MCF 10A (cell line): ENCODE measurements around the gene CCT7. TPM values are rescaled to one million over a fixed set of nuclear protein-coding genes. Genes with fewer than 3 reads are reported as not detected.

Source experiments
- BruUV-seq: library from RNA; stranded (reverse); fragments of 400-500 nt; replicated peaks from 2 replicates; lab custom pipeline; 2021; lab: Mats Ljungman, UMichigan
- CTCF ChIA-PET: fragments of 300-600 bp; sonication (Branson Sonifier 250); formaldehyde crosslinking; extraction: SDS; loops from one replicate; lab custom pipeline; 2021; ENCODE audit warnings: antibody characterized with exemption, inconsistent platforms; lab: Yijun Ruan, JAX
- POLR2A ChIA-PET: fragments of 300-600, 350-650 bp; sonication (Branson Sonifier 250); formaldehyde crosslinking; extraction: SDS; loops from one replicate; lab custom pipeline; 2020; ENCODE audit warnings: antibody characterized with exemption, inconsistent platforms; lab: Yijun Ruan, JAX
- DNase-seq: peaks from one replicate; pipeline ENCODE4 v3.0.0-alpha.2; 2018; ENCODE audit not compliant: unreplicated experiment
- H3K27ac Mint-ChIP-seq: one replicate; pipeline ENCODE4 v1.8.0; 2022; ENCODE audit warnings: mild to moderate bottlenecking, low read depth, mixed read lengths; ENCODE audit not compliant: unreplicated experiment
- H3K27me3 Mint-ChIP-seq: one replicate; pipeline ENCODE4 v1.8.0; 2022; ENCODE audit warnings: mixed read lengths; ENCODE audit not compliant: insufficient read depth, unreplicated experiment
- H3K36me3 Mint-ChIP-seq: one replicate; pipeline ENCODE4 v1.8.0; 2022; ENCODE audit warnings: mild to moderate bottlenecking, moderate library complexity, mixed read lengths; ENCODE audit not compliant: insufficient read depth, unreplicated experiment
- H3K4me1 Mint-ChIP-seq: one replicate; pipeline ENCODE4 v1.8.0; 2022; ENCODE audit warnings: mixed read lengths; ENCODE audit not compliant: insufficient read depth, unreplicated experiment
- H3K4me3 Mint-ChIP-seq: one replicate; pipeline ENCODE4 v1.8.0; 2022; ENCODE audit warnings: mild to moderate bottlenecking, moderate library complexity, mixed read lengths; ENCODE audit not compliant: unreplicated experiment
- H3K9me3 Mint-ChIP-seq: one replicate; pipeline ENCODE4 v1.8.0; 2022; ENCODE audit warnings: mixed read lengths; ENCODE audit not compliant: unreplicated experiment
- CTCF ChIP-seq: fragments of 200-600 bp; IDR thresholded peaks from one replicate; pipeline ENCODE4 v1.8.0; 2022; ENCODE audit warnings: antibody characterized with exemption, mild to moderate bottlenecking; ENCODE audit not compliant: unreplicated experiment
- intact Hi-C: fragments of 100-400 bp; cut with micrococcal nuclease; formaldehyde crosslinking; loops from 2 replicates; pipeline ENCODE4 v1.14.1; 2022
- total RNA-seq: library from RNA; stranded (reverse); gene quantifications from 2 replicates; pipeline ENCODE4 v1.2.3, GENCODE V29; 2022

CCT7 gene
- total RNA-seq, 1 experiment from 2014 or later, result 495 TPM

- Mint-ChIP-seq H3K4me1 (peaks cover 6% of the 10 kb centered on the region), H3K27me3 (peaks cover 12% of the 10 kb centered on the region), H3K27ac (no peak overlapping the region), H3K4me3 (no peak overlapping the region), H3K36me3 (no peaks in the 10 kb centered on the region), H3K9me3 (no peaks in the 10 kb centered on the region)
- intact Hi-C loops, result no loop called here
- no peak for TF ChIP-seq CTCF
- ChIA-PET POLR2A (no interaction called here), CTCF (no interaction called here)
- no peak for DNase-seq
- no TSS peak for BruUV-seq
These were observed 30.7 kb downstream of the CCT7 start for GRCh38 chr2:73264783-73265182.

- ChIA-PET CTCF (interaction anchor here (0.6 kb wide), 1 partner anchor 16 kb away, joined by 6 read pairs; no protein-coding TSS in a partner anchor), POLR2A (no interaction called here)
- H3K9me3 Mint-ChIP-seq, result no peaks in the 10 kb centered on the region
- no peaks in the 10 kb centered on the region for H3K36me3 Mint-ChIP-seq
- no peak for DNase-seq
- H3K27ac Mint-ChIP-seq, result no peak overlapping the region
- peaks cover 15% of the 10 kb centered on the region for H3K27me3 Mint-ChIP-seq
- H3K4me3 Mint-ChIP-seq, result no peak overlapping the region
- intact Hi-C loops, result no loop called here
- BruUV-seq, result no TSS peak
- TF ChIP-seq CTCF, result no peak
- peaks cover 6% of the 10 kb centered on the region for H3K4me1 Mint-ChIP-seq
These were observed 31.4 kb downstream of the CCT7 start for GRCh38 chr2:73265298-73266060.

GRCh38 chr2:73266061-73266901 lies 32.2 kb downstream of the CCT7 start:
- H3K4me3 Mint-ChIP-seq, result no peak overlapping the region
- intact Hi-C loops, result no loop called here

More at GRCh38 chr2:73266061-73266901, 32.2 kb downstream of the CCT7 start:
- no peak overlapping the region for H3K27ac Mint-ChIP-seq
- peaks cover 6% of the 10 kb centered on the region for H3K4me1 Mint-ChIP-seq
- CTCF ChIA-PET, result interaction anchor here (0.6 to 0.9 kb wide), 2 partner anchors 9 to 17 kb away, joined by 3 to 6 read pairs; no protein-coding TSS in a partner anchor
- no peaks in the 10 kb centered on the region for H3K9me3 Mint-ChIP-seq
- TF ChIP-seq CTCF, result no peak
- H3K27me3 Mint-ChIP-seq, result peaks cover 20% of the 10 kb centered on the region
- H3K36me3 Mint-ChIP-seq, result no peaks in the 10 kb centered on the region
- POLR2A ChIA-PET, result no interaction called here
- DNase-seq, result no peak
- BruUV-seq, result no TSS peak
